ENCODE results near the gene PCSK5. TPM values are rescaled to one million over a fixed set of nuclear protein-coding genes. Genes with fewer than 3 reads are reported as not detected.

PCSK5 gene
- total and polyA plus RNA-seq, 5 donors = 2.6 to 7.6 (median 5.6) TPM

DNA sequence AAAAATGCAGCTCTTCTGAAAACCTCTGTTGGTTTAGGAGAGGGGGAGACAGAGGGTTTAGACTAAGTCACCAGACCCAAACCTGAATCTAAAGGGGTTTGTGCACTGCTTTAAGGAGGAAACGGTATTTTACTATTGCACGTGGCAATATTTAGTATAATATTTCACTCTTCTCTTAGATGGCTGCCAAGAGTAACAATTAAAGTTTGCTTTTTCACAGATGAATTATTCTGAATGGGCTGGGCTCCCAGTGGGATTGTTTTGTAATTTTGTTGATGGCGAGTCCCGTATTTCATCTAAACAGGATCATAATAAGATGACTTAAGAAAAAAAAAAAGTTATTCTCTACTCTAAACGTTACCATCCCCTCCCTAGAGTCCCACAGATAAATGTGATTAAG, 245.4 kb downstream of the PCSK5 start:
- DNase-seq (no peak), ATAC-seq (no peak)
- Histone ChIP-seq H3K4me1 (ENCODE audit: control insufficient read depth, insufficient read depth, low read length) (no peaks in the 10 kb centered on the region), H3K4me3 (ENCODE audit: low read length) (no peak overlapping the region), H3K27me3 (ENCODE audit: control insufficient read depth, insufficient read depth) (no peaks in the 10 kb centered on the region), H3K27ac (ENCODE audit: low read length) (no peak overlapping the region), H3K9me3 (ENCODE audit: control insufficient read depth, low read length) (no peaks in the 10 kb centered on the region)
- intact Hi-C loops (cut with DNase I) = no loop called here
- WGBS = 43% methylated on average over 5 of the region's 5 CpGs

DNA sequence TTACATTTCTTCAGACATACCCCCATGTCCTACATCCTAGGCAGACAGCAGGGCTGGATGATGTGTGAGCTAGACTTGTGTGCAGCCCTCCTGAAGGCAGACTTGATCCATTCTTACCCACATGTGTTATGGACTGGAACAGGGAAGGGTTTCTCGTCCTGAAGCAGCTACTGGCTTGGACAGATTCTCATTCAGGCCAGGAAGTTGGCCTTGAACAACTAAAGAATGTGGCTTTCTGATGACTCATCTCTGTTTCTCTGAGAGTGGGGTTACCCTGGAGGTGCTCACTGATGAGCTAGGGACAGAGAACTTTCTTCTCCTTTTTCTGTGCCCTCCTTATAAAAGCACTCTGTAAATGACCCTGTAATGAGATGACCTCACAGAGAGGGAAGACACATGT, 246.5 kb downstream of the PCSK5 start:
- H3K27me3 ChIP-seq (ENCODE audit: control insufficient read depth, insufficient read depth) = no peaks in the 10 kb centered on the region
- ATAC-seq (peak in 1 of 2 donors; percentile 14), DNase-seq (no peak)
- intact Hi-C loops (cut with DNase I) = no loop called here
- H3K4me3 ChIP-seq (ENCODE audit: low read length) = no peak overlapping the region
- no peaks in the 10 kb centered on the region for H3K4me1 ChIP-seq (ENCODE audit: control insufficient read depth, insufficient read depth, low read length)
- no peak overlapping the region for H3K27ac ChIP-seq (ENCODE audit: low read length)
- H3K9me3 ChIP-seq (ENCODE audit: control insufficient read depth, low read length) = no peaks in the 10 kb centered on the region
- 32% methylated on average over 1 of the region's 1 CpG for WGBS

DNA sequence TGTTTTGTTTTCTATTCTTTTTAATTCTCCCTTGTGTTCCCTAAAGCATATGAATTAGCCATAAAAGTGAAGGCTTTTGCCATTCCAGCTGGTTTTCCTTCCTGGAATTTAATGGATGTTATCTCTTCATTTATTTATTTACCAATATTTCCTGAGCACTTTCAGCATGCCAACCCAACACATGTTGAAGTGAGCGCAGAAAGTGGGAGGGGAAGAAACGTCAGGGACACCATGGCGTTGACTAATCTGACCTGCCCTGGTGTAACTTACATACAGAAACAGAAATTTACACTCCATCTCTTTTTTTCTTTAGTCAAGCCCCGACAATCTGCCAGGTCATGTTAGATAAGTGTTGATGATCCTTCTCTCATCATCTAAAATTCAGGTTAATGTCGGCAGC, 247.5 kb downstream of the PCSK5 start:
- no peaks in the 10 kb centered on the region for H3K9me3 ChIP-seq (ENCODE audit: control insufficient read depth, low read length)
- H3K4me3 ChIP-seq (ENCODE audit: low read length) = no peak overlapping the region
- no peaks in the 10 kb centered on the region for H3K4me1 ChIP-seq (ENCODE audit: control insufficient read depth, insufficient read depth, low read length)
- ATAC-seq = no peak
- WGBS = 75% methylated on average over 5 of the region's 5 CpGs
- no peak overlapping the region for H3K27ac ChIP-seq (ENCODE audit: low read length)
- intact Hi-C loops (cut with DNase I) = no loop called here
- no peak for DNase-seq
- no peaks in the 10 kb centered on the region for H3K27me3 ChIP-seq (ENCODE audit: control insufficient read depth, insufficient read depth)

DNA sequence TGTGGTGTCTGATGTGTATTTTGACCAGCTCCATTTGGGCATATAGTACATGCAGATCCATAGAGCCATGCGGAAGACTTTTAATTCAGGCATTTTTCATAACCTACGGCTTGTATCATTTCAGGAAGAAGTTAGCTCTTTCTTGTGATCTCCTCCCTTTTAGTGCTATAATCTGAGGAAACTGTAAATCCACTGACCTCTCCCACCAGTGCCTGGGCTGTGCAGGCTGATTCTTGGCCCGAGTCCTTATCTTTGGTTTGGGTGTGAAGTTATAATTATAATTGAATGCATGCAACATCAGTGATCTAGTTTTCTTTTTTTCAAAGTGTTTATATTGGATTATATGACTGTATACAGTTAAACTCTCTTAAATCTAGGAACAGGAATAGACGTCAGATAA, 247.9 kb downstream of the PCSK5 start:
- 74% methylated on average over 4 of the region's 4 CpGs for WGBS
- Histone ChIP-seq H3K4me3 (ENCODE audit: low read length) (no peak overlapping the region), H3K4me1 (ENCODE audit: control insufficient read depth, insufficient read depth, low read length) (no peaks in the 10 kb centered on the region), H3K27me3 (ENCODE audit: control insufficient read depth, insufficient read depth) (no peaks in the 10 kb centered on the region), H3K27ac (ENCODE audit: low read length) (no peak overlapping the region), H3K9me3 (ENCODE audit: control insufficient read depth, low read length) (no peaks in the 10 kb centered on the region)
- ATAC-seq (no peak), DNase-seq (no peak)
- intact Hi-C loops (cut with DNase I) = no loop called here

DNA sequence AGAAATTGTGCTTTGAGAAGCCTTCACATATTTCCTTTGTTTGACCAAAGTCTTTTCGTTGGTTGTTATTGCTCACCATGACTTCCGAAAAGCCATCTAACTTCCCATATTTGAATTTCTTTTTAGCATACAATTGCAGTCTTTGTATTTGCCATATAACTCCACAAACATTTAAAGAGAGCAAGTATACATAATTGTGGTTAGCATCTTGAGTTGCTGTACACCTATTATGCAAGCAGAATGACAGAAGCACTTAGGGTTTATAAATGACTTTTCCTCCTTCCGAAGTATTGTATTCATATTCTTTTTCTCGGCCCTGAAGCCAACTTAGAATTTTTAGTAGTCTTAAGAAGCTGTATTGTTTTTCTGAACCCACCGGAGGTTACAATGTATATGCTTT, 253.4 kb downstream of the PCSK5 start:
- H3K4me1 ChIP-seq (ENCODE audit: control insufficient read depth, insufficient read depth, low read length) = no peaks in the 10 kb centered on the region
- intact Hi-C loops (cut with DNase I) = no loop called here
- 87% methylated on average over 5 of the region's 5 CpGs for WGBS
- H3K4me3 ChIP-seq (ENCODE audit: low read length) = no peak overlapping the region
- H3K27me3 ChIP-seq (ENCODE audit: control insufficient read depth, insufficient read depth) = no peaks in the 10 kb centered on the region
- no peaks in the 10 kb centered on the region for H3K9me3 ChIP-seq (ENCODE audit: control insufficient read depth, low read length)
- ATAC-seq (no peak), DNase-seq (no peak)
- H3K27ac ChIP-seq (ENCODE audit: low read length) = no peak overlapping the region

DNA sequence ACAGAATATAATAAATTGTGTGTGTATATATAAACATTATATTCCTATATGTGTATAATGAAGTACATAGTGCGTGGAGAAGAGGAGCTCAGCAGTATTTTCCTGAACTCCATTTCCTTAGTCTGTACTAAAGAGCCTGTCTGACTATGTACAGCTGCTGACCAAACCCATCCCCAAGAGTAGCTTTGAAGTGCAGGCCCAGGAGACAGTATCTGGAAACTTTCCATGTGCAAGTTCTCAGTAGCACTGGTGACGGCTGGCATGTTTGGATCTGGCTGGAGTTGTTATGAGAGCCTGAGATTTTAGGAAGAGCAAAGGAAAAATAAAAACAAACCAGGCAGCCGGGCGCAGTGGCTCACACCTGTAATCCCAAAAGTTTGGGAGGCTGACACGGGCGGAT, 259.5 kb downstream of the PCSK5 start:
- intact Hi-C loops (cut with DNase I) = no loop called here
- no peaks in the 10 kb centered on the region for H3K9me3 ChIP-seq (ENCODE audit: control insufficient read depth, low read length)
- no peak overlapping the region for H3K27ac ChIP-seq (ENCODE audit: low read length)
- H3K4me1 ChIP-seq (ENCODE audit: control insufficient read depth, insufficient read depth, low read length) = no peaks in the 10 kb centered on the region
- H3K4me3 ChIP-seq (ENCODE audit: low read length) = no peak overlapping the region
- no peaks in the 10 kb centered on the region for H3K27me3 ChIP-seq (ENCODE audit: control insufficient read depth, insufficient read depth)
- ATAC-seq (peak; percentile 47 to 64), DNase-seq (peak in 1 of 3 donors; percentile 27)
- WGBS = 65% methylated on average over 6 of the region's 6 CpGs

DNA sequence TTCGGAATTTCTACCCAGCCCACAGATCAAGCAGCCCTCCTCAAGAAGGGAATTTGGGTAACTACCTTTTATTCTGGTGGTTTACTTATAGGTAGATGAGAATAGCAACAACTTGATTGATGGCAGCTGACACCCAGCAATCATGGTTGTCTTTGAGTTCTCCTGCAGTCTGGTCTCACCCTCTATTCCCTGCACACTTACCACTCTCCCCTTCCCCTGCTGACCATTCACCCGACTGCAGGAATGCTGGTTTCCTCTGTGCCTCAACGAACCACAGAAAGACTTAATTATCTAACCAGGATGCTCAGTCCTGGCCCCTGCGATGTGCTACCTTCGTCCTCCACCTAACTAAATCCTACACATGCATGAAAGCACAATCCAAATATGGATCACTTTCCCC, 260.8 kb downstream of the PCSK5 start:
- ATAC-seq (no peak), DNase-seq (no peak)
- Histone ChIP-seq H3K27me3 (ENCODE audit: control insufficient read depth, insufficient read depth) (no peaks in the 10 kb centered on the region), H3K4me3 (ENCODE audit: low read length) (no peak overlapping the region), H3K4me1 (ENCODE audit: control insufficient read depth, insufficient read depth, low read length) (no peaks in the 10 kb centered on the region), H3K9me3 (ENCODE audit: control insufficient read depth, low read length) (no peaks in the 10 kb centered on the region), H3K27ac (ENCODE audit: low read length) (no peak overlapping the region)
- intact Hi-C loops (cut with DNase I) = no loop called here
- WGBS = 84% methylated on average over 5 of the region's 5 CpGs

DNA sequence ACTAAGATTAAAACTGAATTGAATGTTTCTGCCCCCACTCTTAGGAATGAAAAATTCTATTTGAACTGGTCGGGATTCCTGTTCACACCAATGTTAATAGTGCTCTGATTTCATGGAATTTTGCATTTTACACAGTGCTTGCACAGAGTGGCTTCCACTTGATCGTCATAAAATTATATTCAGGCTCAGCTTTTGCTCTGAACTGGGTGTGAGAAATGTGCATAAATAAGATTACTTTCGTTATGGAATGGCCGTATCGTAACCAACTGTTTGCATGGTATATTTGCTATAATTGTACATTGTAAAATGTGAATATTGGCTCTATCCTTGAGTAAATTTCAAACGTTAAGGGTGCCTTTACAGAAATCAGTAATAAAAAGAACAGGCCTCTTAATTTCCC, 262.9 kb downstream of the PCSK5 start:
- DNase-seq (no peak), ATAC-seq (no peak)
- Histone ChIP-seq H3K4me3 (ENCODE audit: low read length) (no peak overlapping the region), H3K27ac (ENCODE audit: low read length) (no peak overlapping the region), H3K4me1 (ENCODE audit: control insufficient read depth, insufficient read depth, low read length) (no peaks in the 10 kb centered on the region), H3K27me3 (ENCODE audit: control insufficient read depth, insufficient read depth) (no peaks in the 10 kb centered on the region), H3K9me3 (ENCODE audit: control insufficient read depth, low read length) (no peaks in the 10 kb centered on the region)
- intact Hi-C loops (cut with DNase I) = no loop called here
- 92% methylated on average over 6 of the region's 6 CpGs for WGBS

DNA sequence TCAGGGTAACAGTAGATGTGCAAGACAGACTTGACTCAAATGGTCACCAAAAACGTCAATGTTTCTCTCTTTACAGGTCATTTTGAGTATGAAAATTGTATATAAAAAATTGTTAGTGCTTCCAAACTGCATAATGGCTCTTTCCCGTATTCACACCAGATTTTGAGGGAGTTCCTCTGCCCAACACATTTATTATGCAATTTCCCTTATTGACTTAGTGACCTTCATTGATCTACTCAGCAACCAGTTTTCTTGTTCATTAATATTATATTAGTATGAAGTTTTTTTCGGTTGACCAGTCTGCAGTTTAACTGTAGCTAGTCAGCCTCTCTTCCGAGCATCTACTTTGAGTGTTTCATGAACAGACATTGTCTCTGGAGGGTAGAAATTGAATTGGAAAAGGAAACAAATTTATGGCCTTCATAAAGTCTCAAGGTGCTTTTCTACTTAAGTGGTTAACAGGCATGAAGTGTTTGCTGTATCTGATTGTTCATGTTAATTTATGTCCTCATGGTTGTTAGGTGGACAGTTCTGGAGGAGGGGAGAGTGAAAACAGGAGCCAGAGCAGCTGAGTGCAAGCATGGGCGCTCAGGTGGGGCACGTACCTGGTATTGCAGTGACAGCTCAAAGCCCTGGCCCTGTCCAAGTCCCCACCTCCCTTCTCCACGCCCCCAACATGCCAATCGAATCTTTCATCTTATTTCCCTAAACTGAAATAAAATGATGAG, 263.6 kb downstream of the PCSK5 start:
- intact Hi-C loops (cut with DNase I) = no loop called here
- H3K9me3 ChIP-seq (ENCODE audit: control insufficient read depth, low read length) = no peaks in the 10 kb centered on the region
- 94% methylated on average over 8 of the region's 8 CpGs for WGBS
- no peak overlapping the region for H3K4me3 ChIP-seq (ENCODE audit: low read length)
- H3K4me1 ChIP-seq (ENCODE audit: control insufficient read depth, insufficient read depth, low read length) = no peaks in the 10 kb centered on the region
- no peak for DNase-seq
- no peak for ATAC-seq
- no peak overlapping the region for H3K27ac ChIP-seq (ENCODE audit: low read length)
- H3K27me3 ChIP-seq (ENCODE audit: control insufficient read depth, insufficient read depth) = no peaks in the 10 kb centered on the region

DNA sequence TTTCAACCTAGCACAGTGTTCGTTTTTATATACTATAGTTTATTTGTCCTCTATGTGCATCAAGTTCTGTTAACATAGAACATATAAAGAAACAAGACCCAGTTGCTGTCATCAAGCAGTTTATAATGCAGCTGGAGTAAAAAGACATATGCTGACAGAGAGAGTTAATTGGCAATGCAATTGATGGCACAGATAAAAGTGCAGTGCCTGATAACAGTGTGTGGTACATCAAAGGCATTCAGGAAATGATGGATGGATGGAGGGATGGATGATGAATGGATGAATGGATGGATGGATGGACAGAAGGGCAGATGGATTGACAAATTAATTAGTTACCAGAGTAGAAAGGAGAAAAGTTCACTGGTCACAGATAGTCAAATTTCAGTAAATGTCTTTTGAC, 264.9 kb downstream of the PCSK5 start:
- Histone ChIP-seq H3K4me3 (ENCODE audit: low read length) (no peak overlapping the region), H3K27me3 (ENCODE audit: control insufficient read depth, insufficient read depth) (no peaks in the 10 kb centered on the region), H3K4me1 (ENCODE audit: control insufficient read depth, insufficient read depth, low read length) (no peaks in the 10 kb centered on the region), H3K9me3 (ENCODE audit: control insufficient read depth, low read length) (no peaks in the 10 kb centered on the region), H3K27ac (ENCODE audit: low read length) (no peak overlapping the region)
- DNase-seq = no peak
- intact Hi-C loops (cut with DNase I) = no loop called here
- ATAC-seq = no peak
- 78% methylated on average over 1 of the region's 1 CpG for WGBS

DNA sequence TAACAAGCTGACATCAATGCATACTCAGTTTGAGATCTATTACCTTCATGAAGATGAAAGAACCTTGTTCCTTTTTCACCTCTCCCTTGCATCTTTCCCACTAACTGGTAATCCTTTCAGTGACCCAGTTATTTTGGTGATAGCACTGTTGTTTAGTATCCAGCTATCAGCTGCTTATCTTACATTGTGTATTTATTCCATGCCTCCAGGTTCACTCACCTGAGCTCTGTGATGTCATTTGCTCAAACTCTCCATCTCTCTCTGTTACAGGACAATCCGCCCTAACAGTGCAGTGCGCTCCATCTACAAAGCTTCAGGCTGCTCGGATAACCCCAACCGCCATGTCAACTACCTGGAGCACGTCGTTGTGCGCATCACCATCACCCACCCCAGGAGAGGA, 268.2 kb downstream of the PCSK5 start:
- ATAC-seq (no peak), DNase-seq (no peak)
- H3K4me3 ChIP-seq (ENCODE audit: low read length) = no peak overlapping the region
- intact Hi-C loops (cut with DNase I) = no loop called here
- H3K9me3 ChIP-seq (ENCODE audit: control insufficient read depth, low read length) = no peaks in the 10 kb centered on the region
- H3K27ac ChIP-seq (ENCODE audit: low read length) = no peak overlapping the region
- whole genome bisulfite sequencing = 97% methylated on average over 7 of the region's 7 CpGs
- peaks cover 7% of the 10 kb centered on the region for H3K4me1 ChIP-seq (ENCODE audit: control insufficient read depth, insufficient read depth, low read length)
- no peaks in the 10 kb centered on the region for H3K27me3 ChIP-seq (ENCODE audit: control insufficient read depth, insufficient read depth)

Measured in right cardiac atrium (tissue), 5 donors.